Measurements from ENCODE around the gene SART1.

GRCh38 chr11:65976216-65977176 lies 15.0 kb downstream of the SART1 start:
- TF ChIP-seq EZH2 (IDR thresholded peaks at IDR 0.05; ENCODE audit: low read depth), result no peak
- TF ChIP-seq, protein P1, sequence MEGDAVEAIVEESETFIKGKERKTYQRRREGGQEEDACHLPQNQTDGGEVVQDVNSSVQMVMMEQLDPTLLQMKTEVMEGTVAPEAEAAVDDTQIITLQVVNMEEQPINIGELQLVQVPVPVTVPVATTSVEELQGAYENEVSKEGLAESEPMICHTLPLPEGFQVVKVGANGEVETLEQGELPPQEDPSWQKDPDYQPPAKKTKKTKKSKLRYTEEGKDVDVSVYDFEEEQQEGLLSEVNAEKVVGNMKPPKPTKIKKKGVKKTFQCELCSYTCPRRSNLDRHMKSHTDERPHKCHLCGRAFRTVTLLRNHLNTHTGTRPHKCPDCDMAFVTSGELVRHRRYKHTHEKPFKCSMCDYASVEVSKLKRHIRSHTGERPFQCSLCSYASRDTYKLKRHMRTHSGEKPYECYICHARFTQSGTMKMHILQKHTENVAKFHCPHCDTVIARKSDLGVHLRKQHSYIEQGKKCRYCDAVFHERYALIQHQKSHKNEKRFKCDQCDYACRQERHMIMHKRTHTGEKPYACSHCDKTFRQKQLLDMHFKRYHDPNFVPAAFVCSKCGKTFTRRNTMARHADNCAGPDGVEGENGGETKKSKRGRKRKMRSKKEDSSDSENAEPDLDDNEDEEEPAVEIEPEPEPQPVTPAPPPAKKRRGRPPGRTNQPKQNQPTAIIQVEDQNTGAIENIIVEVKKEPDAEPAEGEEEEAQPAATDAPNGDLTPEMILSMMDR (conservative IDR thresholded peaks at IDR 0.05), result no peak

Data from PC-9 (cell line).